ENCODE data around the gene DUSP28. TPM values are rescaled to one million over a fixed set of nuclear protein-coding genes. Genes with fewer than 3 reads are reported as not detected.

Gene DUSP28
- total and polyA plus RNA-seq, 2 of the 13 experiments (the other 11 are each of a cell fraction or from before 2014, with no cell fraction given), result 5.2 to 8.6 TPM

DNA sequence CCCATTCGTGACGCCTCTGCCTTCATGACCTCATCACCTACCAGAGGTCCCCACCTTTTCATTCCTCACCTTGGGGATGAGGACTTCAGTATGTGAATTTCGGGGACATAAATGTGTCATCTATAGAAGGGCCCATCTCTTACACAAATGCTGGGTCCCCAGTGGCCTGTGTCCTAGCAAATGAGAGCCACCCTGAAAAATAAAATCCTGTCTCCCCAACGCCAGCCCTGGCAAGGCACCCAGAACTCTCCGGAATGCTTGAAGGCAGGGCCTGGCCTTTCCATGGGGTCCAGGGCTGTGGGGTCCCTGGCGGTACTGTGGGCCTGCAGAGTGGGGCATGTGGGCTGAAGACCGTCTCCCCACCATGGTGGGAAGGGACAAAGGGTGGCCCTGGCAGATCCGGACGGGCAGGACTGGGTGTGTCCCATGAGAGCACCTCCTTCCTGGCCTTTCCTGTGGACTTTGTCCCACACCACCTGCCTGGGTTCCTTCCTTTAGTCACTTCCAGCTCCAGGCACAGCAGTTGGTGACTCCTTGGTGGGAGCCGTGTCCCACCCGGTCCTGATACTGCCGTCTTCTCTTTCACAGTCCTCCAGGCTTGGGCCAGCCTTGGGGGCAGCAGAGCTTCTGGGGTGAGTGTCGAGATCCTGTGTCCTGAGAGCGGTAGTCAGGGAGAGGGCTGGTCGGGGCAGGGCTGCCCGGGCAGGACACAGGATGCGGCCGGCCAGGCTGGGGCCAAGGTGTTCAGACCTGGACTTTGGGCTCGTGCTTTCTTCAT, 45.0 kb downstream of the DUSP28 start (continued):
- TF ChIP-seq, protein P1, sequence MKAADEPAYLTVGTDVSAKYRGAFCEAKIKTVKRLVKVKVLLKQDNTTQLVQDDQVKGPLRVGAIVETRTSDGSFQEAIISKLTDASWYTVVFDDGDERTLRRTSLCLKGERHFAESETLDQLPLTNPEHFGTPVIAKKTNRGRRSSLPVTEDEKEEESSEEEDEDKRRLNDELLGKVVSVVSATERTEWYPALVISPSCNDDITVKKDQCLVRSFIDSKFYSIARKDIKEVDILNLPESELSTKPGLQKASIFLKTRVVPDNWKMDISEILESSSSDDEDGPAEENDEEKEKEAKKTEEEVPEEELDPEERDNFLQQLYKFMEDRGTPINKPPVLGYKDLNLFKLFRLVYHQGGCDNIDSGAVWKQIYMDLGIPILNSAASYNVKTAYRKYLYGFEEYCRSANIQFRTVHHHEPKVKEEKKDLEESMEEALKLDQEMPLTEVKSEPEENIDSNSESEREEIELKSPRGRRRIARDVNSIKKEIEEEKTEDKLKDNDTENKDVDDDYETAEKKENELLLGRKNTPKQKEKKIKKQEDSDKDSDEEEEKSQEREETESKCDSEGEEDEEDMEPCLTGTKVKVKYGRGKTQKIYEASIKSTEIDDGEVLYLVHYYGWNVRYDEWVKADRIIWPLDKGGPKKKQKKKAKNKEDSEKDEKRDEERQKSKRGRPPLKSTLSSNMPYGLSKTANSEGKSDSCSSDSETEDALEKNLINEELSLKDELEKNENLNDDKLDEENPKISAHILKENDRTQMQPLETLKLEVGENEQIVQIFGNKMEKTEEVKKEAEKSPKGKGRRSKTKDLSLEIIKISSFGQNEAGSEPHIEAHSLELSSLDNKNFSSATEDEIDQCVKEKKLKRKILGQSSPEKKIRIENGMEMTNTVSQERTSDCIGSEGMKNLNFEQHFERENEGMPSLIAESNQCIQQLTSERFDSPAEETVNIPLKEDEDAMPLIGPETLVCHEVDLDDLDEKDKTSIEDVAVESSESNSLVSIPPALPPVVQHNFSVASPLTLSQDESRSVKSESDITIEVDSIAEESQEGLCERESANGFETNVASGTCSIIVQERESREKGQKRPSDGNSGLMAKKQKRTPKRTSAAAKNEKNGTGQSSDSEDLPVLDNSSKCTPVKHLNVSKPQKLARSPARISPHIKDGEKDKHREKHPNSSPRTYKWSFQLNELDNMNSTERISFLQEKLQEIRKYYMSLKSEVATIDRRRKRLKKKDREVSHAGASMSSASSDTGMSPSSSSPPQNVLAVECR (CRISPR knock-in tag; IDR thresholded peaks at IDR 0.05; ENCODE audit: borderline replicate concordance), result peak; percentile 75
- TF ChIP-seq NBN (conservative IDR thresholded peaks at IDR 0.05) (no peak), ZNF7 (CRISPR knock-in tag; IDR thresholded peaks at IDR 0.05) (no peak), ARNT (IDR thresholded peaks at IDR 0.05) (no peak), HMG20B (CRISPR knock-in tag; conservative IDR thresholded peaks at IDR 0.05) (no peak), MTA3 (CRISPR knock-in tag; IDR thresholded peaks at IDR 0.05) (no peak), PCBP1 (IDR thresholded peaks at IDR 0.05; ENCODE audit: borderline replicate concordance, low read depth, low read length) (no peak), ZNF451 (CRISPR knock-in tag; IDR thresholded peaks at IDR 0.05) (no peak), ZBTB7B (CRISPR knock-in tag; IDR thresholded peaks at IDR 0.05) (peak; percentile 63; the same call in 1 of the 2 replicates), MEIS2 (CRISPR knock-in tag; IDR thresholded peaks at IDR 0.05) (0 out of 2 replicates have a peak, but pooled peaks have one; percentile 43), BRCA1 (CRISPR knock-in tag; IDR thresholded peaks at IDR 0.05) (no peak), SSRP1 (CRISPR knock-in tag; IDR thresholded peaks at IDR 0.05) (no peak), ZNF235 (CRISPR knock-in tag; IDR thresholded peaks at IDR 0.05; ENCODE audit: borderline replicate concordance) (peak; percentile 53; the same call in 1 of the 2 replicates), AHR (CRISPR knock-in tag; IDR thresholded peaks at IDR 0.05) (peak; percentile 25; the same call in 1 of the 2 replicates), CHCHD3 (CRISPR knock-in tag; IDR thresholded peaks at IDR 0.05) (no peak; the same call in 1 of the 2 replicates), FOXK1 (CRISPR knock-in tag; IDR thresholded peaks at IDR 0.05; ENCODE audit: borderline replicate concordance, low read depth) (no peak), SALL1 (CRISPR knock-in tag; IDR thresholded peaks at IDR 0.05) (peak; percentile 72), THYN1 (CRISPR knock-in tag; IDR thresholded peaks at IDR 0.05; ENCODE audit: borderline replicate concordance, low read depth) (no peak), NFKB2 (CRISPR knock-in tag; IDR thresholded peaks at IDR 0.05; ENCODE audit: borderline replicate concordance) (peak; percentile 34), SP2 (CRISPR knock-in tag; IDR thresholded peaks at IDR 0.05) (no peak), PTBP1 (IDR thresholded peaks at IDR 0.05; ENCODE audit: low read depth, low read length, poor library complexity, severe bottlenecking) (peak; percentile 62), FOXM1 (CRISPR knock-in tag; IDR thresholded peaks at IDR 0.05) (no peak), SMAD1 (CRISPR knock-in tag; IDR thresholded peaks at IDR 0.05; ENCODE audit: borderline replicate concordance, low read depth) (no peak; the same call in 1 of the 2 replicates)
- TF ChIP-seq, protein P2, sequence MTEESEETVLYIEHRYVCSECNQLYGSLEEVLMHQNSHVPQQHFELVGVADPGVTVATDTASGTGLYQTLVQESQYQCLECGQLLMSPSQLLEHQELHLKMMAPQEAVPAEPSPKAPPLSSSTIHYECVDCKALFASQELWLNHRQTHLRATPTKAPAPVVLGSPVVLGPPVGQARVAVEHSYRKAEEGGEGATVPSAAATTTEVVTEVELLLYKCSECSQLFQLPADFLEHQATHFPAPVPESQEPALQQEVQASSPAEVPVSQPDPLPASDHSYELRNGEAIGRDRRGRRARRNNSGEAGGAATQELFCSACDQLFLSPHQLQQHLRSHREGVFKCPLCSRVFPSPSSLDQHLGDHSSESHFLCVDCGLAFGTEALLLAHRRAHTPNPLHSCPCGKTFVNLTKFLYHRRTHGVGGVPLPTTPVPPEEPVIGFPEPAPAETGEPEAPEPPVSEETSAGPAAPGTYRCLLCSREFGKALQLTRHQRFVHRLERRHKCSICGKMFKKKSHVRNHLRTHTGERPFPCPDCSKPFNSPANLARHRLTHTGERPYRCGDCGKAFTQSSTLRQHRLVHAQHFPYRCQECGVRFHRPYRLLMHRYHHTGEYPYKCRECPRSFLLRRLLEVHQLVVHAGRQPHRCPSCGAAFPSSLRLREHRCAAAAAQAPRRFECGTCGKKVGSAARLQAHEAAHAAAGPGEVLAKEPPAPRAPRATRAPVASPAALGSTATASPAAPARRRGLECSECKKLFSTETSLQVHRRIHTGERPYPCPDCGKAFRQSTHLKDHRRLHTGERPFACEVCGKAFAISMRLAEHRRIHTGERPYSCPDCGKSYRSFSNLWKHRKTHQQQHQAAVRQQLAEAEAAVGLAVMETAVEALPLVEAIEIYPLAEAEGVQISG (CRISPR knock-in tag; IDR thresholded peaks at IDR 0.05), result peak; percentile 74
